ENCODE measurements around the gene SKI. TPM values are rescaled to one million over a fixed set of nuclear protein-coding genes. Genes with fewer than 3 reads are reported as not detected.

Gene SKI
- polyA plus RNA-seq, 6 donors from 2014 or later, result 0.26 to 1.3 (median 0.52) TPM; not detected in 1

- peaks cover 0 to 2% (median 0%) of the 10 kb centered on the region in 3 donors for H3K4me1 Mint-ChIP-seq
- ATAC-seq (ENCODE audit: low read depth in 2 of 2) (no peak), DNase-seq (no peak)
- H3K36me3 Mint-ChIP-seq, result no peaks in the 10 kb centered on the region
- H3K27ac Mint-ChIP-seq, result no peak overlapping the region
- H3K27me3 Mint-ChIP-seq, result no peaks in the 10 kb centered on the region
- no peak overlapping the region for H3K4me3 Mint-ChIP-seq
- no peaks in the 10 kb centered on the region for H3K9me3 Mint-ChIP-seq
These were observed 122.4 kb downstream of the SKI start for GRCh38 chr1:2350501-2350900.

- Mint-ChIP-seq H3K36me3 (no peaks in the 10 kb centered on the region), H3K27ac (no peak overlapping the region), H3K4me1 (peaks cover 0 to 2% (median 0%) of the 10 kb centered on the region in 3 donors), H3K4me3 (no peak overlapping the region), H3K27me3 (no peaks in the 10 kb centered on the region), H3K9me3 (no peaks in the 10 kb centered on the region)
- DNase-seq, result no peak
- no peak for ATAC-seq (ENCODE audit: low read depth in 2 of 2)
These were observed 123.0 kb downstream of the SKI start for GRCh38 chr1:2350911-2351655.

- Mint-ChIP-seq H3K4me3 (no peak overlapping the region), H3K27ac (no peak overlapping the region), H3K36me3 (no peaks in the 10 kb centered on the region), H3K27me3 (no peaks in the 10 kb centered on the region), H3K9me3 (no peaks in the 10 kb centered on the region), H3K4me1 (peaks cover 0 to 2% (median 0%) of the 10 kb centered on the region in 3 donors)
- ATAC-seq (ENCODE audit: low read depth in 2 of 2) (no peak), DNase-seq (no peak)
These were observed 123.6 kb downstream of the SKI start for GRCh38 chr1:2351723-2352122.

GRCh38 chr1:2352341-2352896 lies 124.3 kb downstream of the SKI start:
- DNase-seq, result no peak

DNA sequence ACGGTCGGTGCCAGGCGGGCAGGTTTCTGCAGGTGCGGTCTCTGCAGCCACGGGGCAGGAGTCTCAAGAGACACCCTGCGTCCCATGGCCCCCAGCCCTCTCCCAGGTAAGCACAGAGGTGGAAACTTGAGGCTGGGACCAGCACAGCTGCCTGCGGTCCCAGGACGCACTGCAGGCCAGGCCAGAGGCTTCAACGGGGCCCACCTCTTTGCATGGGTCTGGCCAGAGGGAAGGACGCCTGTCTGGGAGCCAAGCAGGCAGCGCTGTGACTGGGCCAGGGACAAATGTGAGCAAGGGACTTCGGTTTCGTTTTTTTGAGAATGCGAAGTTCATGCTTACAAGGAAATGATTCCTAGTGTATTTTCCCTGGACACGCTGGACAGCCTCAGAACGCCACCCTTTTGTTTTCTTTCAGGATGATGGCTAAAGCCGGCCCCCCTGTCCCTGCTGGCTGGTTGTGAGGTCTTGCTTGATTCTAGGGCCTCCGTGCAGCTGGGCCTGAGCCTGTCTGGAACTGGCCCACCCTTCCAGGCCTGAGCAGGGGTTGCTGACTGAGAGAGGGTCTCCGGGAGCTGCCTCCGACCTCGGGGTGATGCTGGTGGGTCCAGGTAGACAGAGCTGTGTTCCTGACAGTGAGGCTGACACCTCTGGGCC lies 124.9 kb downstream of the SKI start:
- no peak for DNase-seq
- ATAC-seq (ENCODE audit: low read depth in 2 of 2), result no peak
- Mint-ChIP-seq H3K36me3 (no peaks in the 10 kb centered on the region), H3K27me3 (no peaks in the 10 kb centered on the region), H3K4me3 (no peak overlapping the region), H3K4me1 (peaks cover 0 to 2% (median 0%) of the 10 kb centered on the region in 3 donors), H3K27ac (no peak overlapping the region), H3K9me3 (no peaks in the 10 kb centered on the region)

More at GRCh38 chr1:2352341-2352896, 124.3 kb downstream of the SKI start:
- no peaks in the 10 kb centered on the region for H3K9me3 Mint-ChIP-seq
- no peaks in the 10 kb centered on the region for H3K27me3 Mint-ChIP-seq
- no peak overlapping the region for H3K4me3 Mint-ChIP-seq
- H3K4me1 Mint-ChIP-seq, result peaks cover 0 to 2% (median 0%) of the 10 kb centered on the region in 3 donors
- H3K27ac Mint-ChIP-seq, result no peak overlapping the region
- no peaks in the 10 kb centered on the region for H3K36me3 Mint-ChIP-seq
- no peak for ATAC-seq (ENCODE audit: low read depth in 2 of 2)

DNA sequence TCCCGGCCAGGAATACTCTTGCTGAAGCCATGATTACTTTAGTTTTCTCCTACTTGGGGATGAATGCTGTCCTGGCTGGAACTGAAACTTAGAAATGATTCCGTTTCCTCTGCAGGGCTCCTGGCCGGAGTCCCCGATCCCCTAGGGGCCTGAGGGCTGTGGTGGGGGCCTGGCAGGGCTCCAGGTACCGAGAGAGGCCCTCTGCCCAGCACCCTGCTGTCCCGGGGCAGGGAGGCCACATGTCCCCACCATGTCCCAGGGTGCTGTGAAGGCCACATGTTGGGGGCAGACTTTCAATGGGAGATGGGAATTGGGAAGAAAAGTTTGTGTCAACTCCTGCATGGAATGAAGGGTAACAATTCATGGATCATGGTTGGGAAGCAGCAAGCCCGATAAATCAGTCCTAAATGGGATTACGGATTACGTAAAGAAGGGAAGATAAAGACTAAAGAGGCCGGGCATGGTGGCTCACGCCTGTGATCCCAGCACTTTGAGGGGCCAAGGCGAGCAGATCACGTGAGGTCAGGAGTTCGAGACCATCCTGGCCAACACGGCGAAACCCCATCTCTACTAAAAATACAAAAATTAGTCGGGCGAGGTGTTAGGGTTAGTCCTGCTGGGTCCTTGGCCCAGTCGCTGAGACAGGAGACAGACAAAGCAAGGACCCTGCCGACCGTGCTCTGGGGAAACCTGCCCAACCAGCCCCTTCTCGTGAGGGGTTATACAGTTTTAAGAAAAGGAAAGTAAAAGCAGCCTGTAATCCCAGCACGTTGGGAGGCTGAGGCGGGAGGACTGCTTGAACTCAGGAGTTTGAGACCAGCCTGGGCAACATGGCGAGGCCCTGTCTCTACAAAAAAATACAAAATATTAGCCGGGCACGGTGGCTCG lies 125.7 kb downstream of the SKI start:
- Mint-ChIP-seq H3K9me3 (no peaks in the 10 kb centered on the region), H3K27ac (peak overlapping the region in 1 of 6 donors; percentile 36), H3K36me3 (no peaks in the 10 kb centered on the region), H3K4me1 (peaks cover 0 to 2% (median 0%) of the 10 kb centered on the region in 3 donors), H3K27me3 (no peaks in the 10 kb centered on the region), H3K4me3 (no peak overlapping the region)
- DNase-seq (no peak), ATAC-seq (ENCODE audit: low read depth in 2 of 2) (no peak)

- ATAC-seq (ENCODE audit: low read depth in 2 of 2) (no peak), DNase-seq (no peak)
- Mint-ChIP-seq H3K4me3 (no peak overlapping the region), H3K27me3 (no peaks in the 10 kb centered on the region), H3K9me3 (no peaks in the 10 kb centered on the region), H3K36me3 (no peaks in the 10 kb centered on the region), H3K27ac (peak overlapping the region in 1 of 6 donors; percentile 36), H3K4me1 (no peaks in the 10 kb centered on the region)
These were observed 126.6 kb downstream of the SKI start for GRCh38 chr1:2354511-2355372.

- no peak overlapping the region for H3K4me3 Mint-ChIP-seq
- H3K36me3 Mint-ChIP-seq, result no peaks in the 10 kb centered on the region
- H3K27me3 Mint-ChIP-seq, result no peaks in the 10 kb centered on the region
- no peak for DNase-seq
- no peak for ATAC-seq (ENCODE audit: low read depth in 2 of 2)
- peaks cover 0 to 4% (median 0%) of the 10 kb centered on the region in 7 donors for H3K9me3 Mint-ChIP-seq
- H3K4me1 Mint-ChIP-seq, result no peaks in the 10 kb centered on the region
- no peak overlapping the region for H3K27ac Mint-ChIP-seq
These were observed 127.5 kb downstream of the SKI start for GRCh38 chr1:2355373-2356261.

DNA sequence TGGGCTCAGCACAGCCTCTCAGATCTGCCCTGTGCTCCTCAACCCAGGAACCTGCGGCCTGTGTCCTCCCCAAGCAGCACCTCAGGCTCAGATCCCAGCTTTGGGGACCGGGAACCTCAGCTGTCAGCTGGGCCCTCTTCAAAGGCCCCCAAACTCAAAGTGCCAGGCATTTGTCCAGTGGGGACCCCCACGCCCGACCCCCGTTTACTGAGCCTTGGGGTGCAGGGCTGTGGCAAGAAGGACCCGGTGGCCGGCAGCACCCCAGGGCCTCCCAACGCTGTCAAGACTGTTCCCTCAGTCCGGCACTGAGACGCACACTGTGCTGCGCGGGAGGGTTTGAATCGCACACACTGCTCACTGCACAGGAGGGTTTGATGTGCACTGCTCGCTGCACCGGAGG lies 128.3 kb downstream of the SKI start:
- Mint-ChIP-seq H3K27ac (no peak overlapping the region), H3K4me3 (no peak overlapping the region), H3K27me3 (no peaks in the 10 kb centered on the region), H3K9me3 (peaks cover 0 to 4% (median 0%) of the 10 kb centered on the region in 7 donors), H3K36me3 (no peaks in the 10 kb centered on the region), H3K4me1 (no peaks in the 10 kb centered on the region)
- DNase-seq (no peak), ATAC-seq (ENCODE audit: low read depth in 2 of 2) (no peak)

DNA sequence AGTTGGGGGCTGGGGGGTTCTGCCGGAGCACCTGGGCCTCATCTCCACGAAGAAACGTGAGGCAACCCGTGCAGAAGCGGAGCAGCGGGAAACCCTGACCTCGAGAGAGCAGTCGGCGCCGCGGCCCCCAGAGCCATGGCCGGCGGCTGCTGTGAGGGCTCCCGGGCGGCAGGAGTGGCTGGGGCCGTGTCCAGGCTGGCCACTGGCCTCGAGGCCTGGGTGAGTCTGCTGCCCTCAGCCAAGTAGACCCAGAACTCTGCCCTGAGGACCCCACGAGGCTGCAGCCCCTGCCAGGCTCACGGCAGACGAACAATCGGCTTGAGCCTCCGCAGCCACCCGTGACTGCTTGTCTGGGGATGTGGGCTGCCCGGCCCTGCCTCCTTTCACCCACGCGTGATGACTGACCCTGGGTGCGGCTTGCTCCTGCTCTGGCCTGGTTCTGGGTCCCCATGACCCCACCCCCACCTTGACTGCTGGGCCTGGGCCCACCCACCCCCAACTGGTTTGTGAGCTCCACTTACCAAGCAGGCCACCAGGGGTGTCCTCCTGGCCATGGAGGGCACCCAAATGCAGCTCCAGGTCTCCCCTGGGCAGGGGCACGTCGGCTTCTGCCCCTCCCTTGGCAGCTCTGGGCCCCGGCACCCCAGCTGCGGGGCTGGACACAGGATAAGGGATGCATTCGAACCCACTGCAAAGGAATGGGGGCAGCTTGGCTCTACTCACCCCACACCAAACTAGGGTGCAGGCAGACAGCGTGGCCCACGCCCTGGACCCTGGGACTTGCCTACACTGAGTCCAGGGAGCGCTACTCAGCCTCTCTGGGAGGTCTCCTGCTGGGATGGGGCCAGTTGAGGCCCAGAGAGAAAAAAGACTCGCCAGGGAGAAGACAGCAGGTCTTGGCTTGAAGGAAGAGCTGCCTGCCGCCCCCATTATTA lies 129.1 kb downstream of the SKI start:
- H3K36me3 Mint-ChIP-seq, result peaks cover 0 to 3% of the 10 kb centered on the region in 2 donors
- no peaks in the 10 kb centered on the region for H3K4me1 Mint-ChIP-seq
- no peak for ATAC-seq (ENCODE audit: low read depth in 2 of 2)
- peaks cover 0 to 4% (median 0%) of the 10 kb centered on the region in 7 donors for H3K9me3 Mint-ChIP-seq
- no peak overlapping the region for H3K4me3 Mint-ChIP-seq
- H3K27ac Mint-ChIP-seq, result peak overlapping the region in 1 of 6 donors; percentile 67
- DNase-seq, result no peak
- H3K27me3 Mint-ChIP-seq, result no peaks in the 10 kb centered on the region

DNA sequence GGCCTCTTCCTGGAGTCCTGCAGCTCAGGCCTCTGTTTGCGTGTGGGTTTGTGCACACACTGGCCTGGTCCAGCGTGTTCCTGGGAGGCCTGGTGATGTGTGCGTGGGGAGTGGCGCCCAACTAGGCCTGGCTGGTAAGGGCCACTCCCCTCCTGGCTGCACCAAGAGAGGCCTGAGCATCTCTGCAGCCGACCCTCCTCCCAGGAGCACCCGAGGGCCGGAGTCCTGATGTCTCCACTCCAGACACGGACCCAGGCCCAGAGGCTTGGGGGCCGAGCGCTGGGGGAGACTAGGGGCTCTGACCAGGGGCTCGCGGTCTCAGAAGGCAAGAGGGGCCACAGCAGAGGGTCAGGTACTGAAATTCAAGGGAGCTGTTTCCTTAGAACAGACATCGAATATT lies 130.0 kb downstream of the SKI start:
- H3K4me3 Mint-ChIP-seq, result no peak overlapping the region
- H3K27me3 Mint-ChIP-seq, result no peaks in the 10 kb centered on the region
- no peak overlapping the region for H3K27ac Mint-ChIP-seq
- H3K4me1 Mint-ChIP-seq, result no peaks in the 10 kb centered on the region
- DNase-seq, result no peak
- peaks cover 0 to 7% of the 10 kb centered on the region in 2 donors for H3K36me3 Mint-ChIP-seq
- ATAC-seq (ENCODE audit: low read depth in 2 of 2), result no peak
- peaks cover 0 to 9% (median 2%) of the 10 kb centered on the region in 7 donors for H3K9me3 Mint-ChIP-seq
